HUES64 (cell line): ENCODE results near the gene FAM90A26.
"Not testable (repeated sequence)": the region's sequence is repeated elsewhere in the genome, so short reads cannot be mapped to it uniquely, and the experiment has no call there.

Experiments
- H3K27ac ChIP-seq: 2 replicates; pipeline ENCODE4 v1.7.0; 2013; ENCODE audit warnings: low read depth, low read length, inconsistent platforms
- H3K27me3 ChIP-seq: 2 replicates; pipeline ENCODE4 v1.6.1; 2013; ENCODE audit warnings: mild to moderate bottlenecking, low read length; ENCODE audit not compliant: insufficient read depth
- H3K36me3 ChIP-seq: 2 replicates; pipeline ENCODE4 v1.6.1; 2013; ENCODE audit warnings: mild to moderate bottlenecking, low read length; ENCODE audit not compliant: insufficient read depth
- H3K4me1 ChIP-seq: 2 replicates; pipeline ENCODE4 v1.6.1; 2013; ENCODE audit warnings: mild to moderate bottlenecking, low read length, moderate library complexity; ENCODE audit not compliant: insufficient read depth
- H3K4me3 ChIP-seq: 2 replicates; pipeline ENCODE4 v1.5.1; 2013; ENCODE audit warnings: mild to moderate bottlenecking, low read length, moderate library complexity
- H3K9ac ChIP-seq: 2 replicates; pipeline ENCODE4 v1.6.1; 2013; ENCODE audit warnings: mild to moderate bottlenecking, low read depth, low read length
- H3K9me3 ChIP-seq: 2 replicates; pipeline ENCODE4 v1.6.1; 2013; ENCODE audit warnings: low read depth, low read length; ENCODE audit not compliant: insufficient read depth
- WGBS: fragments of 150-250, 120-280 bp; methylation state at CpG from one replicate; pipeline ENCODE4 v1.1.7; 2013; ENCODE audit warnings: missing lambda C conversion rate; 5-methylcytosine and 5-hydroxymethylcytosine counted together

FAM90A26 gene

GRCh38 chr4:9146967-9147366, 23.2 kb upstream of the FAM90A26 start:
- 0 out of 2 replicates have a peak, but pooled peaks cover 5% of the 10 kb centered on the region for H3K4me1 ChIP-seq
- no peaks in the 10 kb centered on the region for H3K36me3 ChIP-seq
- no peak overlapping the region for H3K4me3 ChIP-seq
- WGBS: 91% methylated on average over 8 of the region's 9 CpGs
- no peaks in the 10 kb centered on the region for H3K27me3 ChIP-seq
- no peak overlapping the region for H3K27ac ChIP-seq
- no peaks in the 10 kb centered on the region for H3K9me3 ChIP-seq
- no peak overlapping the region for H3K9ac ChIP-seq

- WGBS: 89% methylated on average over 4 of the region's 4 CpGs
- not testable (repeated sequence) for H3K9me3 ChIP-seq, H3K27me3 ChIP-seq, H3K4me1 ChIP-seq, H3K9ac ChIP-seq, H3K4me3 ChIP-seq, H3K36me3 ChIP-seq, H3K27ac ChIP-seq
Measured at GRCh38 chr4:9147368-9147767, 22.8 kb upstream of the FAM90A26 start.

GRCh38 chr4:9148611-9149409, 21.4 kb upstream of the FAM90A26 start:
- 89% methylated on average over 5 of the region's 7 CpGs for WGBS

DNA sequence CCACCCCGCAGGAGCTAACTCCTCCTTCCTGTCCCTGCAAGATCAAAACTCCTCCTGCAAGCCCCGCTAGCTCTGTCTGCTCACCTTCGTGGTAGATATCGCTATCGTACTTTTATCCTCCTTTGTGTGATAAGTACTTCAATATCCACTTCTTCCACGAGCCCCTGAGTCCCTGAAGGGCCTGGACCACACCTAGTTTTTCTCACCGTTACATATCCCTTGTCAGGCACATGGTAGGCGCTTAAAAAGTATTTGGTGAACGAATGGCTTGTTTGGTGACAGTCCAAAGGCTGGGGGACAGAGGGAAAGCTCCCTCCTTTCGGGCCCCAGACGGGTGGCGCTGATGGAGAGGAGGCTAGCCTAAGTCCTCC, 18.4 kb upstream of the FAM90A26 start:
- not testable (repeated sequence) for H3K9me3 ChIP-seq, H3K4me1 ChIP-seq, H3K27me3 ChIP-seq, H3K36me3 ChIP-seq
- H3K27ac ChIP-seq: peak overlapping the region; percentile 66; the same call in 1 of the 2 replicates
- WGBS: 49% methylated on average over 11 of the region's 12 CpGs
- peak overlapping the region; percentile 73 for H3K9ac ChIP-seq
- peak overlapping the region; percentile 72 for H3K4me3 ChIP-seq

More at GRCh38 chr4:9148611-9149409, 21.4 kb upstream of the FAM90A26 start:
- not testable (repeated sequence) for H3K4me1 ChIP-seq, H3K4me3 ChIP-seq, H3K9me3 ChIP-seq, H3K9ac ChIP-seq, H3K27ac ChIP-seq, H3K36me3 ChIP-seq, H3K27me3 ChIP-seq

- H3K36me3 ChIP-seq, H3K4me1 ChIP-seq, H3K9me3 ChIP-seq, H3K27me3 ChIP-seq: not testable (repeated sequence)
- H3K9ac ChIP-seq: peak overlapping the region; percentile 73
- WGBS: 48% methylated on average over 61 of the region's 63 CpGs
- H3K27ac ChIP-seq: peak overlapping the region; percentile 77; the same call in 1 of the 2 replicates
- H3K4me3 ChIP-seq: peak overlapping the region; percentile 72
Measured at GRCh38 chr4:9152180-9153007, 17.8 kb upstream of the FAM90A26 start.

GRCh38 chr4:9153008-9153570, 17.1 kb upstream of the FAM90A26 start:
- H3K27me3 ChIP-seq, H3K9me3 ChIP-seq, H3K4me1 ChIP-seq, H3K36me3 ChIP-seq: not testable (repeated sequence)
- Histone ChIP-seq H3K4me3 (peak overlapping the region; percentile 72), H3K9ac (peak overlapping the region; percentile 88), H3K27ac (peak overlapping the region; percentile 80)
- WGBS: 58% methylated on average over 53 of the region's 53 CpGs

DNA sequence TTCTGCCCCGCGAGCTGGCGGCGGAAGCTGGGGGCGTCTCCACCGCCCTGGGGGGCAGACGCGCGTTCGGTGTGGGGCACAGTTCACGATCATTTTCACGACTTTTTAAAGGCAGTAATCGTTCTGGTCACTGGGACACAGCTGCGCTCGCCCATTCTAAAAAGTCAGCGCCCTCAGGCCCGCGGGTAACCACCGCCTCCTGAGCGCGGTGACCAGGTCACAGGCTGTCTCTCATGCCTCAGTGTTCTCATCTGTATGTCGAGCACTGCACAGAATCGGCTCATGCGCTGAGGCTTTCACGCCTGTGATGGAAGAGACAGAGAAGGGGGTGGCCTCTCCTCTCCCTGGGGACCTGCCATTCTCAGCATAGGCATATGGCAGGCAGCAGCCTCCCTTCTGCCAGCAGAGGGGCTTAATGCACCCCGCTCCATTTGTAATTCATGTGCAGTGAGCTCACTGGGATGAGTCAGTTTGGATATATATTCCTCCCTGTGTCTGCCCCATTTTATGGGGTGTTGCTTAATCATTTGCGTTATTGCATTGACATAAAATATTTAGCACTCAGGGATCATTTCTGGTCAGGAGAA, 16.5 kb upstream of the FAM90A26 start:
- H3K9ac ChIP-seq: peak overlapping the region; percentile 88
- not testable (repeated sequence) for H3K36me3 ChIP-seq, H3K9me3 ChIP-seq, H3K4me1 ChIP-seq, H3K27me3 ChIP-seq
- peak overlapping the region; percentile 80 for H3K27ac ChIP-seq
- WGBS: 51% methylated on average over 23 of the region's 27 CpGs
- peak overlapping the region; percentile 70 for H3K4me3 ChIP-seq

GRCh38 chr4:9155101-9155886, 14.9 kb upstream of the FAM90A26 start:
- H3K27ac ChIP-seq, H3K27me3 ChIP-seq, H3K9me3 ChIP-seq, H3K36me3 ChIP-seq, H3K4me3 ChIP-seq, H3K4me1 ChIP-seq, H3K9ac ChIP-seq: not testable (repeated sequence)
- WGBS: 77% methylated on average over 11 of the region's 12 CpGs

DNA sequence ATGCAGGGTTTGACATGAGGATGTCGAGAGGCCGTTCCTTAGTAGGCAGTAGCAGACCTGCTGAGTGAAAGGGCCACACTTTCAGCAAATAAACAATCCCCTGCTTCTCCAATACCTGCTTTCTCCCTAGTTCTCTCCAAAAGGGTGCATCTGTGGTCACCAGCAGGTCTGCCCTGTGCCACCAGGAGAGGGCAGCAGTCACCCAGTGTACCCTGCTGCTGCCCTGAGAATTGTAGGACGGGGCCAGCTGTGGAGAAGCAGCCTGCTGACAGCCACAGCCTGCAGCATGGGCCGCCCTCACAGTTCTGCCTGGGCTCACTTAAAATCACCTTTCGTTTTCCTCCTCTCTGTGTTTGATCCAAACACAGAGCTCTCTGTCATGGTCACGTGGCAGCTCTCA, 11.8 kb upstream of the FAM90A26 start:
- not testable (repeated sequence) for H3K36me3 ChIP-seq, H3K9me3 ChIP-seq
- WGBS: 40% methylated on average over 1 of the region's 6 CpGs

DNA sequence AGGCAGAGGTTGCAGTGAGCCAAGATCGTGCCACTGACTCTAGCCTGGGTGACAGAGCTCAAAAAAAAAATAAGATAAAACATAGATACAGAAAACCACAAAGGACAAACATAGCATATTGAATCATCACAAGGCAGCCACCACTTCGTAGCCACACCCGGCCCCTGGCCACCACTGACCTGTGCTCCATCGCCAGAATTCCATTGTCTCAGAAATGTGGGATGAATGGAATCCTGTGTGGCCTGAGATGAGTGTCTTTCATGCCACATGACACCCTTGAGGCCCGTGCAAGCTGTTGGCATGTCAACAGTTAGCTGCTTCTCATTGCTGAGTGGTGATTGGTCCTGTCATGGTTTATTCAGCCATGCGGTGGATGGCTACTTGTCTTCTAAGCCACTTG, 10.2 kb upstream of the FAM90A26 start:
- not testable (repeated sequence) for H3K9me3 ChIP-seq, H3K36me3 ChIP-seq, H3K4me1 ChIP-seq, H3K9ac ChIP-seq, H3K27me3 ChIP-seq, H3K4me3 ChIP-seq, H3K27ac ChIP-seq
- no CpG with 5 or more reads among the region's 6 CpGs for WGBS

More for the DNA sequence above, 11.8 kb upstream of the FAM90A26 start:
- H3K27ac ChIP-seq, H3K27me3 ChIP-seq, H3K4me3 ChIP-seq, H3K4me1 ChIP-seq, H3K9ac ChIP-seq: not testable (repeated sequence)
